ENCODE results near the gene USP14. TPM values are rescaled to one million over a fixed set of nuclear protein-coding genes. Genes with fewer than 3 reads are reported as not detected.

The USP14 gene
- total RNA-seq, 1 donor from 2014 or later: 54.7 TPM

- no peaks in the 10 kb centered on the region for H3K4me1 Mint-ChIP-seq
- TF ChIP-seq CTCF (IDR thresholded peaks at IDR 0.05; ENCODE audit: unreplicated experiment): no peak
- H3K27me3 Mint-ChIP-seq (ENCODE audit: low read depth): no peaks in the 10 kb centered on the region
- no peak overlapping the region for H3K4me3 Mint-ChIP-seq
- no peaks in the 10 kb centered on the region for H3K9me3 Mint-ChIP-seq
- peaks cover 45% of the 10 kb centered on the region for H3K36me3 Mint-ChIP-seq
- no peak for DNase-seq (ENCODE audit: low spot score in 2 of 2, unreplicated experiment in 2 of 2)
- H3K27ac Mint-ChIP-seq: no peak overlapping the region
These were observed 92.3 kb downstream of the USP14 start for GRCh38 chr18:250685-251084.

- no peaks in the 10 kb centered on the region for H3K4me1 Mint-ChIP-seq
- no peak overlapping the region for H3K4me3 Mint-ChIP-seq
- H3K9me3 Mint-ChIP-seq: no peaks in the 10 kb centered on the region
- peaks cover 48% of the 10 kb centered on the region for H3K36me3 Mint-ChIP-seq
- no peak overlapping the region for H3K27ac Mint-ChIP-seq
- no peak for TF ChIP-seq CTCF (IDR thresholded peaks at IDR 0.05; ENCODE audit: unreplicated experiment)
- DNase-seq (ENCODE audit: low spot score in 2 of 2, unreplicated experiment in 2 of 2): no peak
- H3K27me3 Mint-ChIP-seq (ENCODE audit: low read depth): no peaks in the 10 kb centered on the region
These were observed 93.2 kb downstream of the USP14 start for GRCh38 chr18:251572-251971.

- Mint-ChIP-seq H3K4me1 (no peaks in the 10 kb centered on the region), H3K4me3 (no peak overlapping the region), H3K27me3 (ENCODE audit: low read depth) (no peaks in the 10 kb centered on the region), H3K36me3 (peaks cover 56% of the 10 kb centered on the region), H3K27ac (no peak overlapping the region), H3K9me3 (no peaks in the 10 kb centered on the region)
- no peak for TF ChIP-seq CTCF (IDR thresholded peaks at IDR 0.05; ENCODE audit: unreplicated experiment)
- DNase-seq (ENCODE audit: low spot score in 2 of 2, unreplicated experiment in 2 of 2): no peak
These were observed 94.8 kb downstream of the USP14 start for GRCh38 chr18:253121-253520.

GRCh38 chr18:255171-255570 is 96.8 kb downstream of the USP14 start:
- H3K27ac Mint-ChIP-seq: no peak overlapping the region
- no peak for TF ChIP-seq CTCF (IDR thresholded peaks at IDR 0.05; ENCODE audit: unreplicated experiment)
- no peak for DNase-seq (ENCODE audit: low spot score in 2 of 2, unreplicated experiment in 2 of 2)

GRCh38 chr18:260547-260946 is 102.2 kb downstream of the USP14 start:
- Mint-ChIP-seq H3K36me3 (peaks cover 39% of the 10 kb centered on the region), H3K27me3 (ENCODE audit: low read depth) (no peaks in the 10 kb centered on the region), H3K9me3 (no peaks in the 10 kb centered on the region), H3K27ac (no peak overlapping the region), H3K4me1 (no peaks in the 10 kb centered on the region), H3K4me3 (no peak overlapping the region)
- DNase-seq (ENCODE audit: low spot score in 2 of 2, unreplicated experiment in 2 of 2): no peak
- TF ChIP-seq CTCF (IDR thresholded peaks at IDR 0.05; ENCODE audit: unreplicated experiment): no peak

More at GRCh38 chr18:255171-255570, 96.8 kb downstream of the USP14 start:
- no peaks in the 10 kb centered on the region for H3K9me3 Mint-ChIP-seq
- H3K36me3 Mint-ChIP-seq: peaks cover 52% of the 10 kb centered on the region
- no peaks in the 10 kb centered on the region for H3K27me3 Mint-ChIP-seq (ENCODE audit: low read depth)
- no peaks in the 10 kb centered on the region for H3K4me1 Mint-ChIP-seq
- no peak overlapping the region for H3K4me3 Mint-ChIP-seq

All from mesothelial cell of epicardium (in vitro differentiated cells).